22Rv1 (cell line): Measurements from ENCODE around the gene HDHD5.

Source experiments
- H3K27ac ChIP-seq: fragments of 450-650 bp; 2 replicates; pipeline ENCODE4 v1.5.1; 2017
- CTCF ChIP-seq: fragments of 450-650 bp; IDR thresholded peaks from 2 replicates; pipeline ENCODE4 v1.5.1; 2017; ENCODE audit warnings: mild to moderate bottlenecking
- ZFX ChIP-seq: fragments of 450-650 bp; IDR thresholded peaks from 2 replicates; pipeline ENCODE4 v1.6.1; 2017; ENCODE audit warnings: antibody characterized with exemption, borderline replicate concordance

The HDHD5 gene

GRCh38 chr22:17167486-17167885 lies 8.4 kb upstream of the HDHD5 start:
- no peak for TF ChIP-seq ZFX
- TF ChIP-seq CTCF = no peak
- H3K27ac ChIP-seq = no peak overlapping the region

GRCh38 chr22:17164392-17165024 lies 5.4 kb upstream of the HDHD5 start:
- H3K27ac ChIP-seq = no peak overlapping the region
- TF ChIP-seq ZFX (no peak), CTCF (peak; percentile 24; the same call in 1 of the 2 replicates)

- H3K27ac ChIP-seq = no peak overlapping the region
- TF ChIP-seq CTCF = no peak
- TF ChIP-seq ZFX = no peak
Observed at GRCh38 chr22:17162731-17163130, 3.7 kb upstream of the HDHD5 start.

- no peak overlapping the region for H3K27ac ChIP-seq
- no peak for TF ChIP-seq ZFX
- no peak for TF ChIP-seq CTCF
Observed at GRCh38 chr22:17161991-17162390, 2.9 kb upstream of the HDHD5 start.

- TF ChIP-seq ZFX (0 out of 2 replicates have a peak, but pooled peaks have one; percentile 49), CTCF (no peak)
Observed at GRCh38 chr22:17159504-17159951, 451 bp upstream of the HDHD5 start.

GRCh38 chr22:17158176-17158567 lies 905 bp downstream of the HDHD5 start:
- peak overlapping the region; percentile 92 for H3K27ac ChIP-seq
- TF ChIP-seq CTCF (no peak), ZFX (no peak)

More at GRCh38 chr22:17159504-17159951, 451 bp upstream of the HDHD5 start:
- H3K27ac ChIP-seq = peak overlapping the region; percentile 92

- TF ChIP-seq CTCF = no peak
- no peak for TF ChIP-seq ZFX
- H3K27ac ChIP-seq = peak overlapping the region; percentile 92
Observed at GRCh38 chr22:17157714-17158113, 1.4 kb downstream of the HDHD5 start.
